DOHH2 (cell line): Measurements from ENCODE around the gene MAP7D3.

Source experiments
- H3F3A ChIP-seq: fragments of 200-600 bp; sonication (generic), shearing (Covaris generic); 2 replicates; pipeline ENCODE4 v1.6.0; 2016; ENCODE audit warnings: antibody characterized with exemption, mild to moderate bottlenecking; ENCODE audit not compliant: control insufficient read depth, insufficient read depth
- H3K27ac ChIP-seq: fragments of 200-600 bp; sonication (generic); 2 replicates; pipeline ENCODE4 v1.5.1; 2014; ENCODE audit warnings: low read depth, mild to moderate bottlenecking, low read length, moderate library complexity
- H3K27me3 ChIP-seq: fragments of 200-600 bp; sonication (generic); 2 replicates; pipeline ENCODE4 v1.6.1; 2014; ENCODE audit warnings: mild to moderate bottlenecking, low read length, mixed read lengths; ENCODE audit not compliant: control insufficient read depth
- H3K36me3 ChIP-seq: fragments of 200-600 bp; sonication (generic); 2 replicates; pipeline ENCODE4 v1.6.1; 2014; ENCODE audit warnings: mild to moderate bottlenecking, low read length, moderate library complexity, mixed read lengths; ENCODE audit not compliant: control insufficient read depth
- H3K4me1 ChIP-seq: fragments of 200-600 bp; sonication (generic); 2 replicates; pipeline ENCODE4 v1.6.1; 2014; ENCODE audit warnings: mild to moderate bottlenecking, low read length, mixed read lengths; ENCODE audit not compliant: control insufficient read depth
- H3K4me2 ChIP-seq: fragments of 200-600 bp; sonication (generic); 2 replicates; pipeline ENCODE4 v1.6.0; 2014; ENCODE audit warnings: mild to moderate bottlenecking, low read length, moderate library complexity
- H3K4me3 ChIP-seq: fragments of 200-600 bp; sonication (generic); 2 replicates; pipeline ENCODE4 v1.5.1; 2014; ENCODE audit warnings: mild to moderate bottlenecking, low read length, mixed read lengths
- H3K79me2 ChIP-seq: fragments of 200-600 bp; sonication (generic); 2 replicates; pipeline ENCODE4 v1.6.1; 2014; ENCODE audit warnings: mild to moderate bottlenecking, low read length, mixed read lengths; ENCODE audit not compliant: control insufficient read depth
- H3K9me2 ChIP-seq: fragments of 200-600 bp; sonication (generic); replicated peaks from 2 replicates; pipeline ENCODE4 v1.6.1; 2014; ENCODE audit warnings: mild to moderate bottlenecking, low read length, mixed read lengths; ENCODE audit not compliant: control insufficient read depth
- H3K9me3 ChIP-seq: fragments of 200-600 bp; sonication (generic); 2 replicates; pipeline ENCODE4 v1.6.1; 2014; ENCODE audit warnings: antibody characterized with exemption, low read length, mixed read lengths; ENCODE audit not compliant: control insufficient read depth, insufficient read depth
- H4K20me1 ChIP-seq: fragments of 200-600 bp; sonication (generic); 2 replicates; pipeline ENCODE4 v1.6.0; 2014; ENCODE audit warnings: low read depth, mild to moderate bottlenecking, antibody characterized with exemption, low read length, moderate library complexity; ENCODE audit not compliant: control insufficient read depth, insufficient read depth
- CTCF ChIP-seq: fragments of 200-600 bp; sonication (generic); IDR thresholded peaks from one replicate; pipeline ENCODE4 v1.5.1; 2014; ENCODE audit warnings: antibody characterized with exemption, mild to moderate bottlenecking, low read depth, low read length; ENCODE audit not compliant: poor library complexity, severe bottlenecking
- EZH2phosphoT487 ChIP-seq: fragments of 200-600 bp; sonication (generic); IDR thresholded peaks from 2 replicates; pipeline ENCODE4 v1.6.1; 2017; ENCODE audit warnings: borderline replicate concordance, mild to moderate bottlenecking, antibody characterized with exemption, low read length, moderate library complexity, mixed read lengths

The MAP7D3 gene

GRCh38 chrX:136179133-136179532 is 72.1 kb downstream of the MAP7D3 start:
- no peak overlapping the region for H3K4me3 ChIP-seq
- no peak overlapping the region for H3K27ac ChIP-seq
- H3K9me3 ChIP-seq, result no peaks in the 10 kb centered on the region
- H3K9me2 ChIP-seq, result no peaks in the 10 kb centered on the region
- H3K36me3 ChIP-seq, result no peaks in the 10 kb centered on the region
- H3K4me1 ChIP-seq, result no peaks in the 10 kb centered on the region
- H3K27me3 ChIP-seq, result no peaks in the 10 kb centered on the region
- H4K20me1 ChIP-seq, result no peaks in the 10 kb centered on the region
- no peak overlapping the region for H3K4me2 ChIP-seq
- H3F3A ChIP-seq, result no peaks in the 10 kb centered on the region
- TF ChIP-seq EZH2phosphoT487 (no peak), CTCF (no peak)
- no peaks in the 10 kb centered on the region for H3K79me2 ChIP-seq

GRCh38 chrX:136176399-136176825 is 74.8 kb downstream of the MAP7D3 start:
- Histone ChIP-seq H3K9me3 (no peaks in the 10 kb centered on the region), H3F3A (no peaks in the 10 kb centered on the region), H3K27ac (no peak overlapping the region), H4K20me1 (no peaks in the 10 kb centered on the region), H3K9me2 (no peaks in the 10 kb centered on the region), H3K4me3 (no peak overlapping the region), H3K36me3 (no peaks in the 10 kb centered on the region), H3K4me2 (no peak overlapping the region), H3K4me1 (no peaks in the 10 kb centered on the region), H3K79me2 (no peaks in the 10 kb centered on the region), H3K27me3 (no peaks in the 10 kb centered on the region)
- no peak for TF ChIP-seq EZH2phosphoT487
- TF ChIP-seq CTCF, result no peak

GRCh38 chrX:136171420-136171819 is 79.8 kb downstream of the MAP7D3 start:
- H3K36me3 ChIP-seq, result no peaks in the 10 kb centered on the region

More at GRCh38 chrX:136171420-136171819, 79.8 kb downstream of the MAP7D3 start:
- Histone ChIP-seq H3F3A (no peaks in the 10 kb centered on the region), H3K4me3 (no peak overlapping the region), H3K9me3 (no peaks in the 10 kb centered on the region), H3K4me2 (no peak overlapping the region), H3K9me2 (no peaks in the 10 kb centered on the region), H3K79me2 (no peaks in the 10 kb centered on the region), H3K27ac (no peak overlapping the region), H4K20me1 (no peaks in the 10 kb centered on the region), H3K4me1 (no peaks in the 10 kb centered on the region), H3K27me3 (no peaks in the 10 kb centered on the region)
- no peak for TF ChIP-seq EZH2phosphoT487
- no peak for TF ChIP-seq CTCF
